CD4-positive, alpha-beta T cell (primary cell): ENCODE measurements around the gene JCAD. TPM values are rescaled to one million over a fixed set of nuclear protein-coding genes. Genes with fewer than 3 reads are reported as not detected.

Source experiments
- ATAC-seq: fragments of 200-7000 bp; cut with Tn5 transposase; one replicate; pipeline ENCODE4 v1.10.0; 2022; ENCODE audit warnings: mild to moderate bottlenecking; ENCODE audit not compliant: poor library complexity
- CTCF ChIA-PET: fragments of 350-600 bp; sonication (Branson Sonifier 250); formaldehyde crosslinking; loops from one replicate; lab custom pipeline; 2021; ENCODE audit warnings: antibody characterized with exemption, inconsistent platforms; lab: Charles Lee
- POLR2A ChIA-PET: fragments of 350-600 bp; sonication (Branson Sonifier 250); formaldehyde crosslinking; loops from one replicate; lab custom pipeline; 2021; ENCODE audit warnings: antibody characterized with exemption, inconsistent platforms; lab: Charles Lee
- DNase-seq, 14 experiments: peaks; one replicate each; pipeline ENCODE4 v3.0.0-alpha.2; 2013 to 2020; ENCODE audit warnings: mixed read lengths in 2 of 14
- H3K27ac ChIP-seq, 2 donors: one replicate each; pipeline versions ENCODE4 v1.5.1 to v1.7.0; 2013; ENCODE audit warnings: low read length in 2 of 2, low read depth in 1 of 2, mild to moderate bottlenecking in 1 of 2
- H3K27me3 ChIP-seq, 2 experiments: 1 replicate in 1 of 2; 2 replicates in 1 of 2; pipeline versions ENCODE4 v1.6.1 to v1.7.0; 2013; ENCODE audit warnings: low read length in 2 of 2, control low read depth in 1 of 2, mild to moderate bottlenecking in 1 of 2, moderate library complexity in 1 of 2; ENCODE audit not compliant: insufficient read depth in 2 of 2, control insufficient read depth in 1 of 2
- H3K36me3 ChIP-seq: one replicate; pipeline ENCODE4 v1.6.1; 2013; ENCODE audit warnings: low read length, control low read depth; ENCODE audit not compliant: insufficient read depth
- H3K4me1 ChIP-seq: one replicate; pipeline ENCODE4 v1.6.1; 2013; ENCODE audit warnings: low read length, control low read depth; ENCODE audit not compliant: insufficient read depth
- H3K4me3 ChIP-seq: one replicate; pipeline ENCODE4 v1.5.1; 2013; ENCODE audit warnings: mild to moderate bottlenecking, low read length, moderate library complexity
- H3K9me3 ChIP-seq, 2 experiments: 1 replicate in 1 of 2; 2 replicates in 1 of 2; pipeline versions ENCODE4 v1.6.1 to v1.7.0; 2013; ENCODE audit warnings: low read length in 2 of 2, mild to moderate bottlenecking in 2 of 2, control low read depth in 1 of 2, moderate library complexity in 1 of 2; ENCODE audit not compliant: control insufficient read depth in 1 of 2, insufficient read depth in 1 of 2
- H3K27ac Mint-ChIP-seq: one replicate; pipeline ENCODE4 v1.8.0; 2020; ENCODE audit warnings: mixed read lengths
- H3K27me3 Mint-ChIP-seq: one replicate; pipeline ENCODE4 v1.8.0; 2021; ENCODE audit warnings: mixed read lengths
- H3K36me3 Mint-ChIP-seq: one replicate; pipeline ENCODE4 v1.8.0; 2021; ENCODE audit warnings: low read depth, mixed read lengths
- H3K4me1 Mint-ChIP-seq: one replicate; pipeline ENCODE4 v1.8.0; 2021; ENCODE audit warnings: low read depth, mixed read lengths
- H3K4me3 Mint-ChIP-seq: one replicate; pipeline ENCODE4 v1.8.0; 2020; ENCODE audit warnings: mild to moderate bottlenecking, mixed read lengths
- H3K9me3 Mint-ChIP-seq: one replicate; pipeline ENCODE4 v1.8.0; 2020; ENCODE audit warnings: mixed read lengths
- intact Hi-C, 2 experiments: fragments of 100-400 bp; cut with DNase I in 1 of 2; cut with micrococcal nuclease in 1 of 2; formaldehyde crosslinking; loops; one replicate each; pipeline versions ENCODE4 v1.15.1 to v1.9.0; 2023 to 2025; cut with DNase I, micrococcal nuclease
- total RNA-seq, 174 experiments: library from RNA in 2 of 174; stranded (reverse) in 2 of 174; gene quantifications; one replicate each; pipeline ENCODE4 v1.2.3 and lab custom pipeline; 2021 to 2026
- TF ChIP-seq, protein P1 (sequence below): fragments of 200-600 bp; IDR thresholded peaks from one replicate; pipeline ENCODE4 v1.8.0; 2022; ENCODE audit warnings: antibody characterized with exemption, mild to moderate bottlenecking

Gene JCAD
- total RNA-seq, 2 experiments from 2014 or later: not detected

DNA sequence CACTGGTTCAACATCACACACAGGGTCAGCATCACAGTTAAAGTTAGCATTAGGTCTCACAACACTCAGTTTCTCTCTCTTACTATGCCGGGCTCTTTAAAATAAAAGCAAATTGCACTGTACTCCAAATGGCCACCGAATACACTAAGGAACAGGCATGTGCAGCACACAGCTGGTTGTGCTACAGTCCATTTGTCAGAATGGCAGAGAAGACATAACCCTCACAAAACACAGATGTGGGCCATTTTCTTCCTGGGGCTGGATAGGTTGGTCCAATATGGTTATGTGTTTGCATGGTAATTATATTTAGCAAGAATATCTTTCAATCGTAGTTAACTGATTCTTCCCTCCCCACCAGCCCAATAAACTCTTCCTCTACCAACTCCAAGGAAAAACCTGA lies 9.0 kb downstream of the JCAD start:
- peaks cover 21% of the 10 kb centered on the region for H3K4me1 ChIP-seq
- H3K9me3 ChIP-seq: no peaks in the 10 kb centered on the region
- TF ChIP-seq, protein P1, sequence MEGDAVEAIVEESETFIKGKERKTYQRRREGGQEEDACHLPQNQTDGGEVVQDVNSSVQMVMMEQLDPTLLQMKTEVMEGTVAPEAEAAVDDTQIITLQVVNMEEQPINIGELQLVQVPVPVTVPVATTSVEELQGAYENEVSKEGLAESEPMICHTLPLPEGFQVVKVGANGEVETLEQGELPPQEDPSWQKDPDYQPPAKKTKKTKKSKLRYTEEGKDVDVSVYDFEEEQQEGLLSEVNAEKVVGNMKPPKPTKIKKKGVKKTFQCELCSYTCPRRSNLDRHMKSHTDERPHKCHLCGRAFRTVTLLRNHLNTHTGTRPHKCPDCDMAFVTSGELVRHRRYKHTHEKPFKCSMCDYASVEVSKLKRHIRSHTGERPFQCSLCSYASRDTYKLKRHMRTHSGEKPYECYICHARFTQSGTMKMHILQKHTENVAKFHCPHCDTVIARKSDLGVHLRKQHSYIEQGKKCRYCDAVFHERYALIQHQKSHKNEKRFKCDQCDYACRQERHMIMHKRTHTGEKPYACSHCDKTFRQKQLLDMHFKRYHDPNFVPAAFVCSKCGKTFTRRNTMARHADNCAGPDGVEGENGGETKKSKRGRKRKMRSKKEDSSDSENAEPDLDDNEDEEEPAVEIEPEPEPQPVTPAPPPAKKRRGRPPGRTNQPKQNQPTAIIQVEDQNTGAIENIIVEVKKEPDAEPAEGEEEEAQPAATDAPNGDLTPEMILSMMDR: no peak
- CTCF ChIA-PET: no interaction called here
- intact Hi-C loops: no loop called here
- Mint-ChIP-seq H3K9me3 (no peaks in the 10 kb centered on the region), H3K27ac (no peak overlapping the region), H3K27me3 (peaks cover 72% of the 10 kb centered on the region), H3K4me1 (peaks cover 21% of the 10 kb centered on the region), H3K4me3 (no peak overlapping the region), H3K36me3 (no peaks in the 10 kb centered on the region)
- ATAC-seq (no peak), DNase-seq (no peak)
- no peaks in the 10 kb centered on the region for H3K36me3 ChIP-seq
- POLR2A ChIA-PET: interaction anchor here (0.6 to 1.1 kb wide), 2 partner anchors 25 to 1645 kb away, joined by 3 read pairs; no protein-coding TSS in a partner anchor
- H3K27ac ChIP-seq: no peak overlapping the region
- H3K4me3 ChIP-seq: no peak overlapping the region
- H3K27me3 ChIP-seq: peaks cover 33 to 51% of the 10 kb centered on the region in 2 experiments

DNA sequence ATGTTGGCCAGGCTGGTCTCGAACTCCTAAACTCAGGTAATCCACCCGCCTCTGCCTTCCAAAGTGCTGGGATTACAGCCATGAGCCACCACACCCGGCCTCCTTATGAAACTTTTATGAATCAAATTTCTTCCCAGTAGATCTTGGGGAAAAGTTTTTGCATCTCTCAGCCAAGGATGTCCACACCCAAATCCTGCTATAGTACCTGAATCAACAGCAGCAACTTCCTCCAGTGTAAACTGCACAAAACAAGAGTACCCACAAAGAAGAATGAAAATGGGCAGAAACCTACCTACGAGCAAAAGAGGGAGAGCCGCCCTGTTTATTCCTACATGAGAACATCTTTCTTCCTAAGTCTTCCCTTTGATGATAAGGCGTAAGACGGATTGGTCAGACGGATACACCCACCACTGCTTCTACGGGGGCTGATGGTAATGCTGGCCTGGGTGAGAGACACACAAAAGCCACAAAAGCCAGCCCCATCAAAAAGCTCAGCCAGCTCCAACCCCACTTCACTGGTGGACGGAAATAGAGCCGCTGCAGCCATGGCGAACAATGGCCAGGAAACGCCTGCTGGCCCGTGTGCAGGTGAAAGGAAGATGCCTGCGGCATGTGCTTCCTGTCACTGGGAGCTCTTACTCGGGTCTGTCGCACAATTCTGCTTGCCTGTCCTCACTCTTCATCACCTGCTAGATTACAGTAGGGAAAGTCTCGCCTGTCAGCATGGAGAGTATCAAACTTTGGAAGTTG lies 10.4 kb downstream of the JCAD start:
- peaks cover 21% of the 10 kb centered on the region for H3K4me1 ChIP-seq
- H3K9me3 ChIP-seq: no peaks in the 10 kb centered on the region
- intact Hi-C loops: loop anchor here in 1 of 2 experiments (2.0 kb wide), 1 partner anchor 22 kb away; no protein-coding TSS in a partner anchor
- no peak overlapping the region for H3K4me3 ChIP-seq
- Mint-ChIP-seq H3K4me3 (peak overlapping the region; percentile 5), H3K27me3 (peaks cover 78% of the 10 kb centered on the region), H3K4me1 (peaks cover 21% of the 10 kb centered on the region), H3K27ac (no peak overlapping the region), H3K36me3 (no peaks in the 10 kb centered on the region), H3K9me3 (no peaks in the 10 kb centered on the region)
- H3K27ac ChIP-seq: no peak overlapping the region
- peaks cover 43 to 48% of the 10 kb centered on the region in 2 experiments for H3K27me3 ChIP-seq
- peak in 1 of 14 experiments; percentile 35 for DNase-seq
- ATAC-seq: no peak
- H3K36me3 ChIP-seq: no peaks in the 10 kb centered on the region
- TF ChIP-seq, protein P1: no peak
- ChIA-PET CTCF (no interaction called here), POLR2A (interaction anchor here (1.1 to 1.3 kb wide), 2 partner anchors 21 to 23 kb away, joined by 3 to 6 read pairs; no protein-coding TSS in a partner anchor)

DNA sequence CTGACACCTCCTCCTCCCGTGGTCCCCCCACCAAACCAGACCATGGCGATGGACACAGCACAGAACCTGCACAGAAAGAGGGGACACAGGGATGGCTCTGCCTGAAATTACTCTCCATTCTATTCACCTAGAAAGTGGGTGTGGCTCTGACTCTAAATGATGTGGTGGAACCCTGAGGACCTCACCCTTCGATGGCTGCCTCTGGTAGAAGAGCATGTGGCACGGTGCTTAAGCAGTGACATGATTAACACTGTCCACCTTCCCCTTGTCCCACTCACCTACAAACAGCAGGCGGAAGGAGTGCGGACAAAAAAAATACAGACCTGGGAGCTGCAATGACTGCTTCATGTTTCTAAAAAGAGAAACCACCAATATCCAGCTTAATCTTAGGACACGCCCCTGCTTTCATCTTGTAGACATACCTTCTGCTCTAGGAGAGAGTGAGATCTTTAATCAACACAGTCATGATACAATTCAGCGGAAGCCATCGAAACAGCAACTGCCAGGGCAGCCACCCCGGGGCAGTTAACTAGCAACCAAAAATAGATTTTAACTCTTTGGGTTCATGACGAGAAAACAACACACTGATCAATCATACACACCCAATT lies 11.4 kb downstream of the JCAD start:
- Mint-ChIP-seq H3K27me3 (peaks cover 87% of the 10 kb centered on the region), H3K27ac (no peak overlapping the region), H3K4me3 (peak overlapping the region; percentile 54), H3K36me3 (no peaks in the 10 kb centered on the region), H3K4me1 (peaks cover 21% of the 10 kb centered on the region), H3K9me3 (no peaks in the 10 kb centered on the region)
- no peaks in the 10 kb centered on the region for H3K9me3 ChIP-seq
- H3K36me3 ChIP-seq: no peaks in the 10 kb centered on the region
- POLR2A ChIA-PET: no interaction called here
- H3K27ac ChIP-seq: no peak overlapping the region
- CTCF ChIA-PET: no interaction called here
- TF ChIP-seq, protein P1: no peak
- H3K27me3 ChIP-seq: peaks cover 40 to 48% of the 10 kb centered on the region in 2 experiments
- H3K4me1 ChIP-seq: peaks cover 21% of the 10 kb centered on the region
- H3K4me3 ChIP-seq: no peak overlapping the region
- intact Hi-C loops: loop anchor here in 1 of 2 experiments (2.0 kb wide), 1 partner anchor 21 kb away; no protein-coding TSS in a partner anchor
- DNase-seq (peak in 4 of 14 experiments; percentile 13 to 47 (median 39)), ATAC-seq (peak; percentile 90)
